Measurements from ENCODE around the gene PSD2.

The PSD2 gene

GRCh38 chr5:139772089-139772791, 23.4 kb upstream of the PSD2 start:
- H3K36me3 ChIP-seq (ENCODE audit: insufficient read depth, low read length): no peaks in the 10 kb centered on the region

GRCh38 chr5:139772927-139773690, 22.5 kb upstream of the PSD2 start:
- Histone ChIP-seq H3K9me3 (ENCODE audit: control insufficient read depth, insufficient read depth, low read length) (no peaks in the 10 kb centered on the region), H3K9ac (ENCODE audit: low read depth, low read length) (no peak overlapping the region), H3K4me1 (ENCODE audit: insufficient read depth, low read length) (peaks cover 6% of the 10 kb centered on the region; the same call in 1 of the 2 replicates), H3K36me3 (ENCODE audit: insufficient read depth, low read length) (no peaks in the 10 kb centered on the region)

More at GRCh38 chr5:139772089-139772791, 23.4 kb upstream of the PSD2 start:
- no peaks in the 10 kb centered on the region for H3K9me3 ChIP-seq (ENCODE audit: control insufficient read depth, insufficient read depth, low read length)
- H3K4me1 ChIP-seq (ENCODE audit: insufficient read depth, low read length): peaks cover 7% of the 10 kb centered on the region; the same call in 1 of the 2 replicates
- no peak overlapping the region for H3K9ac ChIP-seq (ENCODE audit: low read depth, low read length)

- Histone ChIP-seq H3K36me3 (ENCODE audit: insufficient read depth, low read length) (no peaks in the 10 kb centered on the region), H3K9ac (ENCODE audit: low read depth, low read length) (peak overlapping the region; percentile 28; the same call in 1 of the 2 replicates), H3K9me3 (ENCODE audit: control insufficient read depth, insufficient read depth, low read length) (no peaks in the 10 kb centered on the region), H3K4me1 (ENCODE audit: insufficient read depth, low read length) (no peaks in the 10 kb centered on the region; the same call in 1 of the 2 replicates)
These were observed 20.5 kb upstream of the PSD2 start for GRCh38 chr5:139774980-139775661.

GRCh38 chr5:139775872-139776271, 19.7 kb upstream of the PSD2 start:
- no peak overlapping the region for H3K9ac ChIP-seq (ENCODE audit: low read depth, low read length)

GRCh38 chr5:139776861-139777260, 18.7 kb upstream of the PSD2 start:
- H3K9me3 ChIP-seq (ENCODE audit: control insufficient read depth, insufficient read depth, low read length): no peaks in the 10 kb centered on the region
- H3K4me1 ChIP-seq (ENCODE audit: insufficient read depth, low read length): no peaks in the 10 kb centered on the region; the same call in 1 of the 2 replicates
- H3K36me3 ChIP-seq (ENCODE audit: insufficient read depth, low read length): no peaks in the 10 kb centered on the region
- H3K9ac ChIP-seq (ENCODE audit: low read depth, low read length): no peak overlapping the region

More at GRCh38 chr5:139775872-139776271, 19.7 kb upstream of the PSD2 start:
- H3K4me1 ChIP-seq (ENCODE audit: insufficient read depth, low read length): no peaks in the 10 kb centered on the region; the same call in 1 of the 2 replicates
- H3K9me3 ChIP-seq (ENCODE audit: control insufficient read depth, insufficient read depth, low read length): no peaks in the 10 kb centered on the region
- no peaks in the 10 kb centered on the region for H3K36me3 ChIP-seq (ENCODE audit: insufficient read depth, low read length)

GRCh38 chr5:139783436-139783965, 12.1 kb upstream of the PSD2 start:
- no peaks in the 10 kb centered on the region for H3K36me3 ChIP-seq (ENCODE audit: insufficient read depth, low read length)
- peaks cover 4% of the 10 kb centered on the region; the same call in 1 of the 2 replicates for H3K4me1 ChIP-seq (ENCODE audit: insufficient read depth, low read length)

GRCh38 chr5:139784488-139784887, 11.1 kb upstream of the PSD2 start:
- H3K9ac ChIP-seq (ENCODE audit: low read depth, low read length): no peak overlapping the region
- no peaks in the 10 kb centered on the region for H3K36me3 ChIP-seq (ENCODE audit: insufficient read depth, low read length)
- no peaks in the 10 kb centered on the region for H3K9me3 ChIP-seq (ENCODE audit: control insufficient read depth, insufficient read depth, low read length)
- H3K4me1 ChIP-seq (ENCODE audit: insufficient read depth, low read length): peaks cover 14% of the 10 kb centered on the region; the same call in 1 of the 2 replicates

More at GRCh38 chr5:139783436-139783965, 12.1 kb upstream of the PSD2 start:
- H3K9ac ChIP-seq (ENCODE audit: low read depth, low read length): no peak overlapping the region
- no peaks in the 10 kb centered on the region for H3K9me3 ChIP-seq (ENCODE audit: control insufficient read depth, insufficient read depth, low read length)

- H3K4me1 ChIP-seq (ENCODE audit: insufficient read depth, low read length): peaks cover 15% of the 10 kb centered on the region; the same call in 1 of the 2 replicates
- no peak overlapping the region for H3K9ac ChIP-seq (ENCODE audit: low read depth, low read length)
- no peaks in the 10 kb centered on the region for H3K9me3 ChIP-seq (ENCODE audit: control insufficient read depth, insufficient read depth, low read length)
- H3K36me3 ChIP-seq (ENCODE audit: insufficient read depth, low read length): no peaks in the 10 kb centered on the region
These were observed 8.4 kb upstream of the PSD2 start for GRCh38 chr5:139787257-139787567.

GRCh38 chr5:139787568-139788293, 7.9 kb upstream of the PSD2 start:
- H3K9ac ChIP-seq (ENCODE audit: low read depth, low read length): peak overlapping the region; percentile 68
- H3K4me1 ChIP-seq (ENCODE audit: insufficient read depth, low read length): peaks cover 15% of the 10 kb centered on the region; the same call in 1 of the 2 replicates
- no peaks in the 10 kb centered on the region for H3K36me3 ChIP-seq (ENCODE audit: insufficient read depth, low read length)
- H3K9me3 ChIP-seq (ENCODE audit: control insufficient read depth, insufficient read depth, low read length): no peaks in the 10 kb centered on the region

GRCh38 chr5:139788294-139788910, 7.2 kb upstream of the PSD2 start:
- Histone ChIP-seq H3K9me3 (ENCODE audit: control insufficient read depth, insufficient read depth, low read length) (no peaks in the 10 kb centered on the region), H3K9ac (ENCODE audit: low read depth, low read length) (peak overlapping the region; percentile 31; the same call in 1 of the 2 replicates), H3K4me1 (ENCODE audit: insufficient read depth, low read length) (peaks cover 15% of the 10 kb centered on the region; the same call in 1 of the 2 replicates), H3K36me3 (ENCODE audit: insufficient read depth, low read length) (no peaks in the 10 kb centered on the region)

- H3K9me3 ChIP-seq (ENCODE audit: control insufficient read depth, insufficient read depth, low read length): no peaks in the 10 kb centered on the region
- no peaks in the 10 kb centered on the region for H3K36me3 ChIP-seq (ENCODE audit: insufficient read depth, low read length)
- no peak overlapping the region for H3K9ac ChIP-seq (ENCODE audit: low read depth, low read length)
- peaks cover 15% of the 10 kb centered on the region; the same call in 1 of the 2 replicates for H3K4me1 ChIP-seq (ENCODE audit: insufficient read depth, low read length)
These were observed 6.3 kb upstream of the PSD2 start for GRCh38 chr5:139789116-139789844.

- Histone ChIP-seq H3K36me3 (ENCODE audit: insufficient read depth, low read length) (no peaks in the 10 kb centered on the region), H3K9me3 (ENCODE audit: control insufficient read depth, insufficient read depth, low read length) (no peaks in the 10 kb centered on the region), H3K4me1 (ENCODE audit: insufficient read depth, low read length) (peaks cover 15% of the 10 kb centered on the region; the same call in 1 of the 2 replicates), H3K9ac (ENCODE audit: low read depth, low read length) (no peak overlapping the region)
These were observed 5.8 kb upstream of the PSD2 start for GRCh38 chr5:139789845-139790189.

GRCh38 chr5:139792218-139792617, 3.4 kb upstream of the PSD2 start:
- H3K4me1 ChIP-seq (ENCODE audit: insufficient read depth, low read length): peaks cover 15% of the 10 kb centered on the region; the same call in 1 of the 2 replicates
- H3K36me3 ChIP-seq (ENCODE audit: insufficient read depth, low read length): no peaks in the 10 kb centered on the region
- no peaks in the 10 kb centered on the region for H3K9me3 ChIP-seq (ENCODE audit: control insufficient read depth, insufficient read depth, low read length)
- H3K9ac ChIP-seq (ENCODE audit: low read depth, low read length): no peak overlapping the region
